HEK293 (cell line): ENCODE results near the gene DIP2A.

Experiments used
- CTCF ChIA-PET: fragments of 350-600 bp; formaldehyde crosslinking; extraction: SDS; loops from one replicate; lab custom pipeline; 2021; ENCODE audit warnings: antibody characterized with exemption; lab: Yijun Ruan, JAX
- POLR2A ChIA-PET: fragments of 300-600 bp; formaldehyde crosslinking; extraction: SDS; loops from one replicate; lab custom pipeline; 2020; ENCODE audit warnings: antibody characterized with exemption, inconsistent platforms; lab: Yijun Ruan, JAX
- H3K27ac ChIP-seq: fragments of 200-500 bp; sonication (Bioruptor generic); 2 replicates; pipeline ENCODE4 v1.5.1; 2014; ENCODE audit warnings: low read depth, low read length, control low read depth, inconsistent platforms; ENCODE audit errors: extremely low read depth
- H3K36me3 ChIP-seq, 2 experiments: fragments of 200-500 bp in 1 of 2; sonication (Bioruptor generic) in 1 of 2; 1 replicate in 1 of 2; 2 replicates in 1 of 2; pipeline ENCODE4 v1.5.1; 2014 to 2017; ENCODE audit warnings: inconsistent platforms in 2 of 2, low read length in 2 of 2; ENCODE audit not compliant: control insufficient read depth in 2 of 2, insufficient read depth in 1 of 2
- H3K4me1 ChIP-seq: fragments of 200-500 bp; sonication (Bioruptor generic); 2 replicates; pipeline ENCODE4 v1.5.1; 2014; ENCODE audit warnings: mild to moderate bottlenecking, low read length, inconsistent platforms; ENCODE audit not compliant: control insufficient read depth, insufficient read depth
- H3K4me3 ChIP-seq: 2 replicates; pipeline ENCODE4 v1.5.1; 2011; ENCODE audit warnings: low read depth, mild to moderate bottlenecking, control low read depth, low read length, moderate library complexity
- H3K9me3 ChIP-seq: fragments of 200-500 bp; sonication (Bioruptor generic); 2 replicates; pipeline ENCODE4 v1.5.1; 2014; ENCODE audit warnings: low read depth, low read length, inconsistent platforms; ENCODE audit not compliant: control insufficient read depth, insufficient read depth
- EGR2 ChIP-seq: fragments of 450-650 bp; formaldehyde crosslinking; IDR thresholded peaks from 2 replicates; pipeline ENCODE4 v1.5.1; 2016; ENCODE audit warnings: low read depth, missing biosample characterization, missing genetic modification characterization
- RBAK ChIP-seq: fragments of 450-650 bp; formaldehyde crosslinking; IDR thresholded peaks from 2 replicates; pipeline ENCODE4 v1.5.1; 2016; ENCODE audit warnings: missing biosample characterization, missing genetic modification characterization
- SP7 ChIP-seq: fragments of 450-650 bp; formaldehyde crosslinking; IDR thresholded peaks from 2 replicates; pipeline ENCODE4 v1.5.1; 2016; ENCODE audit warnings: missing biosample characterization, missing genetic modification characterization
- ZBTB21 ChIP-seq: fragments of 450-650 bp; formaldehyde crosslinking; IDR thresholded peaks from 2 replicates; pipeline ENCODE4 v1.5.1; 2017; ENCODE audit warnings: missing biosample characterization, missing genetic modification characterization
- ZNF157 ChIP-seq: fragments of 450-650 bp; formaldehyde crosslinking; IDR thresholded peaks from 2 replicates; pipeline ENCODE4 v1.5.1; 2016; ENCODE audit warnings: missing biosample characterization, missing genetic modification characterization
- ZNF184 ChIP-seq: fragments of 450-650 bp; IDR thresholded peaks from 2 replicates; pipeline ENCODE4 v1.5.1; 2018; ENCODE audit warnings: missing biosample characterization, mild to moderate bottlenecking, missing genetic modification characterization
- ZNF2 ChIP-seq: fragments of 450-650 bp; formaldehyde crosslinking; IDR thresholded peaks from 2 replicates; pipeline ENCODE4 v1.5.1; 2016; ENCODE audit warnings: missing biosample characterization, missing genetic modification characterization
- ZNF274 ChIP-seq, 2 experiments: fragments of 200-500 bp in 1 of 2; fragments of 450-650 bp in 1 of 2; sonication (Bioruptor generic) in 1 of 2; formaldehyde crosslinking in 1 of 2; IDR thresholded peaks; 2 replicates each; pipeline versions ENCODE4 v1.5.1 to v1.6.1; 2014 to 2016; ENCODE audit warnings: borderline replicate concordance in 1 of 2, inconsistent platforms in 1 of 2, low read length in 1 of 2, missing biosample characterization in 1 of 2, missing genetic modification characterization in 1 of 2
- ZNF433 ChIP-seq: fragments of 450-650 bp; formaldehyde crosslinking; IDR thresholded peaks from 2 replicates; pipeline ENCODE4 v1.5.1; 2016; ENCODE audit warnings: missing biosample characterization, missing genetic modification characterization, low read depth
- ZNF626 ChIP-seq: fragments of 450-650 bp; sonication (Bioruptor Pico); formaldehyde crosslinking; IDR thresholded peaks from 2 replicates; pipeline ENCODE4 v1.5.1; 2018; ENCODE audit warnings: missing biosample characterization, missing genetic modification characterization, inconsistent platforms
- ZNF629 ChIP-seq: fragments of 450-650 bp; formaldehyde crosslinking; IDR thresholded peaks from 2 replicates; pipeline ENCODE4 v1.5.1; 2017; ENCODE audit warnings: missing biosample characterization, missing genetic modification characterization
- TF ChIP-seq, protein P1 (sequence below): fragments of 450-650 bp; formaldehyde crosslinking; IDR thresholded peaks from 2 replicates; pipeline ENCODE4 v1.5.1; 2016; ENCODE audit warnings: missing biosample characterization, missing genetic modification characterization
- TF ChIP-seq, protein P2 (sequence below): fragments of 450-650 bp; formaldehyde crosslinking; IDR thresholded peaks from 2 replicates; pipeline ENCODE4 v1.5.1; 2016; ENCODE audit warnings: missing biosample characterization, missing genetic modification characterization, low read depth
- TF ChIP-seq, protein P3 (sequence below): fragments of 450-650 bp; formaldehyde crosslinking; optimal IDR thresholded peaks from 2 replicates; pipeline ENCODE3; 2016; ENCODE audit warnings: missing biosample characterization, mild to moderate bottlenecking, missing genetic modification characterization
- TF ChIP-seq, protein P4 (sequence below): fragments of 450-650 bp; formaldehyde crosslinking; conservative IDR thresholded peaks from 2 replicates; pipeline ENCODE4 v1.5.1; 2016; ENCODE audit warnings: low read depth, missing biosample characterization, missing genetic modification characterization
- TF ChIP-seq, protein P5 (sequence below): IDR thresholded peaks from 2 replicates; pipeline ENCODE4 v1.6.1; 2011; ENCODE audit warnings: mild to moderate bottlenecking, low read depth, low read length, borderline replicate concordance
- TF ChIP-seq, protein P6 (sequence below): fragments of 450-650 bp; formaldehyde crosslinking; IDR thresholded peaks from 2 replicates; pipeline ENCODE4 v1.5.1; 2016; ENCODE audit warnings: missing biosample characterization, missing genetic modification characterization

Gene DIP2A

DNA sequence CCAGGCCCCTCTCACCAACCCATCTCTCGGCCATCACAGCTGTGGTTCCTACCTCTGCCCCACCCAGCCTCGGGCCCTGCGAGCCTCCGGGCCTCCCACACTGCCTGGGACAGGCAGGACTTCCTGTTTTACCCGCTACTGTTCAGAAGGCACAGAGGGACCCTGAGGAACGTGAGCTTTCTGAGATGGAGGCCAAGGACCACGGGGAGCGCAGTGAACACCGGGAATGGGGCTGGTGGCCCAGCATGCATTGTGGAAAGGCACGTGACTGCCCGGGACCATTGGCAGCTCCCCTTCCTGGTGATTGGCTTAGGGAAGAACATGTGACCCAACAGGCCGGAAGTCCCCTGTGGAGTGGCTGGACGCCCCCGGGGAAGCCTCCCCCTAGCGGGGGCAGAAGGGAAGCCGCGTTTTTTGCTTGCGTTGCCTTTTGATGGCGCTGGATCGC is 139.2 kb downstream of the DIP2A start:
- H3K4me3 ChIP-seq, result no peak overlapping the region
- H3K4me1 ChIP-seq, result no peaks in the 10 kb centered on the region; the same call in 1 of the 2 replicates
- ChIA-PET CTCF (interaction anchor here (0.6 kb wide), 1 partner anchor 50 kb away, joined by 3 read pairs; no protein-coding TSS in a partner anchor), POLR2A (interaction anchor here (0.7 to 1.1 kb wide), 2 partner anchors 10 to 38 kb away, joined by 4 to 5 read pairs; partner anchors contain the start of gene PRMT2)
- H3K9me3 ChIP-seq, result no peaks in the 10 kb centered on the region
- H3K27ac ChIP-seq, result no peak overlapping the region
- H3K36me3 ChIP-seq, result no peaks in the 10 kb centered on the region
- TF ChIP-seq, protein P1, sequence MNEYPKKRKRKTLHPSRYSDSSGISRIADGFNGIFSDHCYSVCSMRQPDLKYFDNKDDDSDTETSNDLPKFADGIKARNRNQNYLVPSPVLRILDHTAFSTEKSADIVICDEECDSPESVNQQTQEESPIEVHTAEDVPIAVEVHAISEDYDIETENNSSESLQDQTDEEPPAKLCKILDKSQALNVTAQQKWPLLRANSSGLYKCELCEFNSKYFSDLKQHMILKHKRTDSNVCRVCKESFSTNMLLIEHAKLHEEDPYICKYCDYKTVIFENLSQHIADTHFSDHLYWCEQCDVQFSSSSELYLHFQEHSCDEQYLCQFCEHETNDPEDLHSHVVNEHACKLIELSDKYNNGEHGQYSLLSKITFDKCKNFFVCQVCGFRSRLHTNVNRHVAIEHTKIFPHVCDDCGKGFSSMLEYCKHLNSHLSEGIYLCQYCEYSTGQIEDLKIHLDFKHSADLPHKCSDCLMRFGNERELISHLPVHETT (tag by site-specific recombination), result no peak
- TF ChIP-seq, protein P2, sequence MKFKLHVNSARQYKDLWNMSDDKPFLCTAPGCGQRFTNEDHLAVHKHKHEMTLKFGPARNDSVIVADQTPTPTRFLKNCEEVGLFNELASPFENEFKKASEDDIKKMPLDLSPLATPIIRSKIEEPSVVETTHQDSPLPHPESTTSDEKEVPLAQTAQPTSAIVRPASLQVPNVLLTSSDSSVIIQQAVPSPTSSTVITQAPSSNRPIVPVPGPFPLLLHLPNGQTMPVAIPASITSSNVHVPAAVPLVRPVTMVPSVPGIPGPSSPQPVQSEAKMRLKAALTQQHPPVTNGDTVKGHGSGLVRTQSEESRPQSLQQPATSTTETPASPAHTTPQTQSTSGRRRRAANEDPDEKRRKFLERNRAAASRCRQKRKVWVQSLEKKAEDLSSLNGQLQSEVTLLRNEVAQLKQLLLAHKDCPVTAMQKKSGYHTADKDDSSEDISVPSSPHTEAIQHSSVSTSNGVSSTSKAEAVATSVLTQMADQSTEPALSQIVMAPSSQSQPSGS (tag by site-specific recombination), result no peak
- TF ChIP-seq ZNF157 (tag by site-specific recombination) (no peak), RBAK (no peak), SP7 (tag by site-specific recombination) (no peak), EGR2 (no peak), ZNF626 (tag by site-specific recombination) (no peak), ZBTB21 (tag by site-specific recombination) (no peak), ZNF274 (IDR thresholded peaks at IDR 0.05; ENCODE audit: low read length) (no peak), ZNF274 (tag by site-specific recombination; IDR thresholded peaks at IDR 0.05; ENCODE audit: borderline replicate concordance) (no peak), ZNF433 (no peak), ZNF184 (no peak), ZNF2 (tag by site-specific recombination) (no peak), ZNF629 (tag by site-specific recombination) (no peak)
- TF ChIP-seq, protein P3, sequence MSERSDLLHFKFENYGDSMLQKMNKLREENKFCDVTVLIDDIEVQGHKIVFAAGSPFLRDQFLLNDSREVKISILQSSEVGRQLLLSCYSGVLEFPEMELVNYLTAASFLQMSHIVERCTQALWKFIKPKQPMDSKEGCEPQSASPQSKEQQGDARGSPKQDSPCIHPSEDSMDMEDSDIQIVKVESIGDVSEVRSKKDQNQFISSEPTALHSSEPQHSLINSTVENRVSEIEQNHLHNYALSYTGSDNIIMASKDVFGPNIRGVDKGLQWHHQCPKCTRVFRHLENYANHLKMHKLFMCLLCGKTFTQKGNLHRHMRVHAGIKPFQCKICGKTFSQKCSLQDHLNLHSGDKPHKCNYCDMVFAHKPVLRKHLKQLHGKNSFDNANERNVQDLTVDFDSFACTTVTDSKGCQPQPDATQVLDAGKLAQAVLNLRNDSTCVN, result no peak
- TF ChIP-seq, protein P4, sequence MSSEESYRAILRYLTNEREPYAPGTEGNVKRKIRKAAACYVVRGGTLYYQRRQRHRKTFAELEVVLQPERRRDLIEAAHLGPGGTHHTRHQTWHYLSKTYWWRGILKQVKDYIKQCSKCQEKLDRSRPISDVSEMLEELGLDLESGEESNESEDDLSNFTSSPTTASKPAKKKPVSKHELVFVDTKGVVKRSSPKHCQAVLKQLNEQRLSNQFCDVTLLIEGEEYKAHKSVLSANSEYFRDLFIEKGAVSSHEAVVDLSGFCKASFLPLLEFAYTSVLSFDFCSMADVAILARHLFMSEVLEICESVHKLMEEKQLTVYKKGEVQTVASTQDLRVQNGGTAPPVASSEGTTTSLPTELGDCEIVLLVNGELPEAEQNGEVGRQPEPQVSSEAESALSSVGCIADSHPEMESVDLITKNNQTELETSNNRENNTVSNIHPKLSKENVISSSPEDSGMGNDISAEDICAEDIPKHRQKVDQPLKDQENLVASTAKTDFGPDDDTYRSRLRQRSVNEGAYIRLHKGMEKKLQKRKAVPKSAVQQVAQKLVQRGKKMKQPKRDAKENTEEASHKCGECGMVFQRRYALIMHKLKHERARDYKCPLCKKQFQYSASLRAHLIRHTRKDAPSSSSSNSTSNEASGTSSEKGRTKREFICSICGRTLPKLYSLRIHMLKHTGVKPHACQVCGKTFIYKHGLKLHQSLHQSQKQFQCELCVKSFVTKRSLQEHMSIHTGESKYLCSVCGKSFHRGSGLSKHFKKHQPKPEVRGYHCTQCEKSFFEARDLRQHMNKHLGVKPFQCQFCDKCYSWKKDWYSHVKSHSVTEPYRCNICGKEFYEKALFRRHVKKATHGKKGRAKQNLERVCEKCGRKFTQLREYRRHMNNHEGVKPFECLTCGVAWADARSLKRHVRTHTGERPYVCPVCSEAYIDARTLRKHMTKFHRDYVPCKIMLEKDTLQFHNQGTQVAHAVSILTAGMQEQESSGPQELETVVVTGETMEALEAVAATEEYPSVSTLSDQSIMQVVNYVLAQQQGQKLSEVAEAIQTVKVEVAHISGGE (tag by site-specific recombination), result no peak
- TF ChIP-seq, protein P5, sequence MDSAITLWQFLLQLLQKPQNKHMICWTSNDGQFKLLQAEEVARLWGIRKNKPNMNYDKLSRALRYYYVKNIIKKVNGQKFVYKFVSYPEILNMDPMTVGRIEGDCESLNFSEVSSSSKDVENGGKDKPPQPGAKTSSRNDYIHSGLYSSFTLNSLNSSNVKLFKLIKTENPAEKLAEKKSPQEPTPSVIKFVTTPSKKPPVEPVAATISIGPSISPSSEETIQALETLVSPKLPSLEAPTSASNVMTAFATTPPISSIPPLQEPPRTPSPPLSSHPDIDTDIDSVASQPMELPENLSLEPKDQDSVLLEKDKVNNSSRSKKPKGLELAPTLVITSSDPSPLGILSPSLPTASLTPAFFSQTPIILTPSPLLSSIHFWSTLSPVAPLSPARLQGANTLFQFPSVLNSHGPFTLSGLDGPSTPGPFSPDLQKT, result no peak
- TF ChIP-seq, protein P6, sequence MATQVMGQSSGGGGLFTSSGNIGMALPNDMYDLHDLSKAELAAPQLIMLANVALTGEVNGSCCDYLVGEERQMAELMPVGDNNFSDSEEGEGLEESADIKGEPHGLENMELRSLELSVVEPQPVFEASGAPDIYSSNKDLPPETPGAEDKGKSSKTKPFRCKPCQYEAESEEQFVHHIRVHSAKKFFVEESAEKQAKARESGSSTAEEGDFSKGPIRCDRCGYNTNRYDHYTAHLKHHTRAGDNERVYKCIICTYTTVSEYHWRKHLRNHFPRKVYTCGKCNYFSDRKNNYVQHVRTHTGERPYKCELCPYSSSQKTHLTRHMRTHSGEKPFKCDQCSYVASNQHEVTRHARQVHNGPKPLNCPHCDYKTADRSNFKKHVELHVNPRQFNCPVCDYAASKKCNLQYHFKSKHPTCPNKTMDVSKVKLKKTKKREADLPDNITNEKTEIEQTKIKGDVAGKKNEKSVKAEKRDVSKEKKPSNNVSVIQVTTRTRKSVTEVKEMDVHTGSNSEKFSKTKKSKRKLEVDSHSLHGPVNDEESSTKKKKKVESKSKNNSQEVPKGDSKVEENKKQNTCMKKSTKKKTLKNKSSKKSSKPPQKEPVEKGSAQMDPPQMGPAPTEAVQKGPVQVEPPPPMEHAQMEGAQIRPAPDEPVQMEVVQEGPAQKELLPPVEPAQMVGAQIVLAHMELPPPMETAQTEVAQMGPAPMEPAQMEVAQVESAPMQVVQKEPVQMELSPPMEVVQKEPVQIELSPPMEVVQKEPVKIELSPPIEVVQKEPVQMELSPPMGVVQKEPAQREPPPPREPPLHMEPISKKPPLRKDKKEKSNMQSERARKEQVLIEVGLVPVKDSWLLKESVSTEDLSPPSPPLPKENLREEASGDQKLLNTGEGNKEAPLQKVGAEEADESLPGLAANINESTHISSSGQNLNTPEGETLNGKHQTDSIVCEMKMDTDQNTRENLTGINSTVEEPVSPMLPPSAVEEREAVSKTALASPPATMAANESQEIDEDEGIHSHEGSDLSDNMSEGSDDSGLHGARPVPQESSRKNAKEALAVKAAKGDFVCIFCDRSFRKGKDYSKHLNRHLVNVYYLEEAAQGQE (tag by site-specific recombination), result no peak
